Activated T-cell treated with anti-CD3 and anti-CD28 coated beads, Interleukin-2, amount 50 U/mL, for 72 hours (primary cell): ENCODE measurements around the gene TMED3. TPM values are rescaled to one million over a fixed set of nuclear protein-coding genes. Genes with fewer than 3 reads are reported as not detected.
"Not testable (repeated sequence)": the region's sequence is repeated elsewhere in the genome, so short reads cannot be mapped to it uniquely, and the experiment has no call there.

Source experiments
- ATAC-seq, 2 donors: fragments of 150-1000 bp; cut with Tn5 transposase; replicated peaks in 1 of 2; 2 replicates each; pipeline ENCODE4 v1.10.0; 2021; ENCODE audit warnings: moderate library complexity in 2 of 2, mild to moderate bottlenecking in 1 of 2
- DNase-seq, 2 donors: peaks; one replicate each; pipeline ENCODE4 v3.0.0; 2021 to 2022; ENCODE audit warnings: mixed read lengths in 1 of 2
- H3K27ac Mint-ChIP-seq: one replicate; pipeline ENCODE4 v1.8.0; 2022; ENCODE audit warnings: mild to moderate bottlenecking, moderate library complexity, mixed read lengths
- H3K27me3 Mint-ChIP-seq: one replicate; pipeline ENCODE4 v1.8.0; 2022; ENCODE audit warnings: low read depth, mixed read lengths
- H3K36me3 Mint-ChIP-seq, 2 donors: one replicate each; pipeline ENCODE4 v1.8.0; 2022; ENCODE audit warnings: mixed read lengths in 2 of 2, mild to moderate bottlenecking in 1 of 2; ENCODE audit not compliant: insufficient read depth in 2 of 2
- H3K4me1 Mint-ChIP-seq: one replicate; pipeline ENCODE4 v1.8.0; 2022; ENCODE audit warnings: low read depth, mixed read lengths
- H3K4me3 Mint-ChIP-seq, 2 donors: one replicate each; pipeline ENCODE4 v1.8.0; 2022; ENCODE audit warnings: mild to moderate bottlenecking in 2 of 2, mixed read lengths in 2 of 2, moderate library complexity in 2 of 2
- H3K9me3 Mint-ChIP-seq, 2 donors: one replicate each; pipeline ENCODE4 v1.8.0; 2022; ENCODE audit warnings: mixed read lengths in 2 of 2
- total RNA-seq, 2 donors: library from RNA; stranded (reverse); gene quantifications; one replicate each; pipeline ENCODE4 v1.2.3, GENCODE V29; 2022

The TMED3 gene
- total RNA-seq, 2 donors from 2014 or later = 42.2 to 44.8 TPM

DNA sequence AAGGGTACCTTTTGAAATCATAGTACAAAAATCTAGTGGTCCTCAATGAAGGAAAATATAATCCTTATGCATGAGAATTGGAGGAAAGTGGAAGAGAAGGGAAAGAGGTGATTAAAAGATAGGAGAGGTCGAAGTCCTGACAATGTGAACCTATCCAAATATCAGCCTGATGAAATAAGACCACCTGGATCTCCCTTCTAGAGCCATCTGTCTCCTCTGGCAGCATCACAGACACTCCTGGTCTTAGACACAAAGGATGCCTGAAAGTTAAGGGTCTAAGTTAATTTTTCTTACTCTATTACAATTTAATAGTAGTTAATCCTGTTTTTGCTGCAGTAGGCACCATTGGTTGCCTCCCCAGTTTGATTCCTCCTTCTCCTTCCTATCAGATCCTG lies 11.1 kb upstream of the TMED3 start:
- DNase-seq = no peak
- Mint-ChIP-seq H3K4me1 (no peaks in the 10 kb centered on the region), H3K4me3 (no peak overlapping the region), H3K9me3 (no peaks in the 10 kb centered on the region), H3K36me3 (no peaks in the 10 kb centered on the region), H3K27me3 (peaks cover 27% of the 10 kb centered on the region), H3K27ac (no peak overlapping the region)
- ATAC-seq = no peak

DNA sequence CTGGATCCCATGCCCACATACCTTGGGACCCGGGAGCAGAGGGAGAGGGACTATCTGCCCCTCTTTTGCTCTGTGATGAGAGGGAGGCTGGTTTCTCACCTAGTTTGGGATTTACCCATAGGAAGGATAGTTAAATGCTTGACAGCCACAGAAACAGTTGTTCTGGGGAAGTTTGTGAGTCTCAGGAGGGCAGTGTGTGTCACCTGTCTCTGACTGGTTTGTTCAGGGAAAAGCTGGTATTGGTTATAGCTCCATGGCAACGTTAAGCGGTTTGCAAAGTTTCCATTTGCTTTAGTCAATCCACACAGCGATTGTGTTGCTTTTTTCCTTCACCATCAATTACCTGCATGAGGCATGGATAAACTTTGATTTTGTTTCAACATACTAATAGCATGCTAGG lies 3.7 kb upstream of the TMED3 start:
- DNase-seq (no peak), ATAC-seq (no peak)
- H3K4me3 Mint-ChIP-seq = no peak overlapping the region
- H3K27me3 Mint-ChIP-seq = peaks cover 58% of the 10 kb centered on the region
- peaks cover 0 to 1% of the 10 kb centered on the region in 2 donors for H3K36me3 Mint-ChIP-seq
- no peaks in the 10 kb centered on the region for H3K9me3 Mint-ChIP-seq
- H3K27ac Mint-ChIP-seq = no peak overlapping the region
- peaks cover 24% of the 10 kb centered on the region for H3K4me1 Mint-ChIP-seq

DNA sequence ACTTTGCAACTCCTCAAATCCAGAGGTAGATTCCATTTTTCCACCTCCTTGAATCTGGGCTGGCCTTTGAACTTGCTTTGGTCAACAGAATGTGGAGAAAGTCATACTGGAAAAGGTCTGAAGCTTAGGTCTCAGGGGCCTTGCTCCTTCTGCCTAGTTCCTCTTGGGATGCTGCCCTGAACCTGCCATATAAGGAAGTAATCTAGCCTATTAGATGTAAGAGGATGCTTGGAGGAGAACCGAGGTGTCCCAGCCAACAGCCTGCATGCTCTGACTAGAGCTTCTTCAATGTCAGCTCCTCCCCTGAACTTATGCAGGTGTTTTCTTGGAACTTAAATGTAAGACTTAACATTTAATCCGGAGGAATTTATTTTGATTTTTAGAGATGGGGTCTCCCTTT lies 2.0 kb upstream of the TMED3 start:
- peaks cover 50% of the 10 kb centered on the region for H3K27me3 Mint-ChIP-seq

DNA sequence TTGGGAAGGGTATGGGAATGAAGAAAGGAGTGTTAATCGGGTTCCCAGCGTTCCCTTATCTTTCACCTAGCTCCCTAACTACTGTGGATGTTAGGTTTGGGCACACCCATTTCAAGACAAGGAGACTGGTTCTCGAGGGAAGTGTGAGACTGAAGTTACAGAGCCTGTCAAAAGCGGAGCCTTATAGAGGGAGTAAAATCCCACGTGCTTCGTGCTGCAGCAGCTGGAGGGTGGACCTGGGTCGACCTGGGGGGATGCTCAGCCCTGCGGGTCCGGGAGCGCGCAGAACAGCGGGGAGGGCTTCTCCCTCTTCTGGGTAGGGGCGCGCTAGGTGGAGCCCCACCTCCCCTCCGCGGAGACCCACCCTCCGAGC lies 314 bp upstream of the TMED3 start:
- Mint-ChIP-seq H3K36me3 (peaks cover 8% of the 10 kb centered on the region in 2 donors), H3K27me3 (peaks cover 34% of the 10 kb centered on the region), H3K9me3 (no peaks in the 10 kb centered on the region), H3K4me1 (peaks cover 44% of the 10 kb centered on the region), H3K27ac (no peak overlapping the region), H3K4me3 (peak overlapping the region; percentile 88 to 91)
- ATAC-seq (peak; percentile 52 to 56), DNase-seq (no peak)

More for the DNA sequence above, 2.0 kb upstream of the TMED3 start:
- Mint-ChIP-seq H3K4me1 (peaks cover 40% of the 10 kb centered on the region), H3K4me3 (no peak overlapping the region), H3K36me3 (peaks cover 3 to 4% of the 10 kb centered on the region in 2 donors), H3K27ac (no peak overlapping the region), H3K9me3 (no peaks in the 10 kb centered on the region)
- ATAC-seq (no peak), DNase-seq (no peak)

DNA sequence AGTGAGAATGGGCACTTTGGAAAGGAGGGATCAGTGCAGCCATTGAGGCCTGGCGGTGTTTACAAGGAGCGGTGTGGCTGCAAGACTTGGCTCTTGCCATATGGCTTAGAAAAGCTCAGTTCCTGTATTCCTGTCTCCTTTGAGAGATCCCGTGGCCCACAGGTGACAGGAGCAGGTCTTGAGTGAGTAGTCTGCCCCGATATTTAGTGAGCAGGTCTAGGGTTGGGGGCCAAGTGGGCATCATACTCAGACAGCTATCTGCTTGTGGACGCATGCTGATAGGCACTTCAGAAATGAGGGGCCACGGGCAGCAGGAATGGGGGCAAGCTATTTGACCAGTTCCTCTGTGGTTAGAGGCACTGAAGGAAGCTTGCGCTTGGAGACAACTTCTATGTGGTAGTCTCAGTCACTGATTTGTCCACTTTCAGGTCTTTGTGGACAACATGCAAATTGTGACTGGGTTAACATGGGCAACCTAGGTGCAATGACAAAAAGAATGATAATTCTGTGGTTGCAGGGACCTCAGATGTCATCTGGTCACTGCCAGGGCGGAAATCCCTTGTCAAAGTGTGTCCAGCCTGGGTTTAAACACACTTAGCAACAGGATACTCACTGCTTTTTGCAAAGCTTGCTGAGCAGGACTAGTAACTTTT lies 1.1 kb downstream of the TMED3 start:
- Mint-ChIP-seq H3K27me3 (peaks cover 29% of the 10 kb centered on the region), H3K36me3 (peaks cover 8 to 16% of the 10 kb centered on the region in 2 donors), H3K4me3 (peak overlapping the region; percentile 88 to 91), H3K9me3 (no peaks in the 10 kb centered on the region), H3K4me1 (peaks cover 49% of the 10 kb centered on the region), H3K27ac (peak overlapping the region; percentile 12)
- no peak for DNase-seq
- ATAC-seq = no peak

DNA sequence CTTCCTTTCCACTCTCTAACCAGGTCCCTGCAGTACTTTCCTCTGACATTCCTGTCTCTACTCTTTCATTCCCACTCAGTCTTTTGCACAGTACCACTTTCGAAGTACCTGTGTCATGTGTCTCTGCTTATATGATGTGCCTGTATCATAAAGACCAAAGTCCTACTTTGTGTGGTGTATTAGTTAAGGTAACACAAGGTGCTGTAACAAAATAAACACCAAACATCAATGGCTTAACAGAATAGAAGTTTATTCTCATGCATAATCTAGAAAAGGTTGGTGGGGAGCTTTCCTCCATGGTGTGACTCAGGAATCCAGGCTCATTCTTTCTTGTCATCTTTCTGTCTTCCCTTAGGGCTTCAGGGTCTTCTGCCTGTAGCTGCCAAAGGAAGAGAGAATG lies 3.3 kb downstream of the TMED3 start:
- no peak for DNase-seq
- H3K4me1 Mint-ChIP-seq = peaks cover 40% of the 10 kb centered on the region
- H3K36me3 Mint-ChIP-seq = peaks cover 14 to 30% of the 10 kb centered on the region in 2 donors
- no peak overlapping the region for H3K4me3 Mint-ChIP-seq
- peaks cover 12% of the 10 kb centered on the region for H3K27me3 Mint-ChIP-seq
- H3K27ac Mint-ChIP-seq = no peak overlapping the region
- H3K9me3 Mint-ChIP-seq = no peaks in the 10 kb centered on the region
- no peak for ATAC-seq

DNA sequence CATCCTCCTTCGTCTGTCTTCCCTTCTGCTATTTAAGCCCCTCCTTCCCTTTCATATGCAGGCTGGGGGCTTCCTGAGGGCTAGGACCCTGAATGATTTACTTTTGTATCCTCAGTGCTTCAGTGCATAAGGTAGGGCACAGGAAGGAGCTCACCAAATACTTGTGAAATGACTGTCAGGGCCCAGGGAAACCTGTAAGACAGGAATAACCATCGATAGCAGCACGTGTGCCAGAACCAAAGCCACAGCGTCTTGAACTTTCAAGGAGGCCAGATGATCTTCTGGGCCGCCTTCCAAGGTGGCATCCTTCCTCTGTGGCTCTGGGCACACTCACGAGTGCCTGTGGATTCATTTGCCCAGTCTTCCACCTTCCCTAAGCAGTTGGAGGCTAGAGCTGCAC lies 3.9 kb downstream of the TMED3 start:
- Mint-ChIP-seq H3K27me3 (peaks cover 6% of the 10 kb centered on the region), H3K27ac (no peak overlapping the region), H3K36me3 (peaks cover 14 to 30% of the 10 kb centered on the region in 2 donors), H3K4me3 (no peak overlapping the region), H3K9me3 (no peaks in the 10 kb centered on the region), H3K4me1 (peaks cover 40% of the 10 kb centered on the region)
- no peak for DNase-seq
- ATAC-seq = no peak

DNA sequence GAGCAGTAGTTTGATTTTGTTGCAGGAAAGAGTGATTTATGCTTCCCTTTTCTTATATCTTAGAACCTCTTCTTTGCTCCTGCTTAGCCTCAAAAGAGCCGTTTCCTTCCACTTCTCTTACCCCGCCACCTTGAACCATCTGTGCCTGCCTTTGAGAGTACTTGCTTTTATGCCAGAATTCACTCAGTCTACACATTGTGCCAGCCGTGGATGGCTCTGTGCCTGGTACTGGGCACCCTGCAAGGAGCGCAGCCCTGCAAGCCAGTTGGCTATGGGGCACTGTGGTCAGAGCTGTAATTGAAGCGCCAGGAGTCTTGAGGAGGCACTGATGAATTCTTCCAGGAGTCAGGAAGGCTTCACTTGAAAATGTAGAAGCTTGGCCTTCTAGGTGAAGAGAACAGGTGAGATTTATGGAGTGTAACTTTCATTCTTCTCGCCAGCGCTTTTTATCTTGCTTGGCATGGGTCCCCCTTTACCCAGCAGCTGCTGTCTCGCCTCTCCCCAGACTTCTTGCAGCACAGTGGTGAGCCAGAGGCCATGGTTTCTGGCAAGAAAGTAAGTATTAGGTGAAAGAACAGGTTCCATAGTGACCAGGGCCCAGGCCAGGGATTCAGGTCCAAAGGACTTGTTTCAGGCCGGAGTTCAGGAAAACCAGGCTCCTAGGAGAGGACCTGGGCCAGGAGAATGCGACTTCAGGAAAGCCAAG lies 4.9 kb downstream of the TMED3 start:
- no peak overlapping the region for H3K4me3 Mint-ChIP-seq
- no peak overlapping the region for H3K27ac Mint-ChIP-seq
- no peak for DNase-seq
- no peaks in the 10 kb centered on the region for H3K9me3 Mint-ChIP-seq
- H3K36me3 Mint-ChIP-seq = peaks cover 14 to 30% of the 10 kb centered on the region in 2 donors
- ATAC-seq = no peak
- H3K4me1 Mint-ChIP-seq = peaks cover 32% of the 10 kb centered on the region
- H3K27me3 Mint-ChIP-seq = no peaks in the 10 kb centered on the region

DNA sequence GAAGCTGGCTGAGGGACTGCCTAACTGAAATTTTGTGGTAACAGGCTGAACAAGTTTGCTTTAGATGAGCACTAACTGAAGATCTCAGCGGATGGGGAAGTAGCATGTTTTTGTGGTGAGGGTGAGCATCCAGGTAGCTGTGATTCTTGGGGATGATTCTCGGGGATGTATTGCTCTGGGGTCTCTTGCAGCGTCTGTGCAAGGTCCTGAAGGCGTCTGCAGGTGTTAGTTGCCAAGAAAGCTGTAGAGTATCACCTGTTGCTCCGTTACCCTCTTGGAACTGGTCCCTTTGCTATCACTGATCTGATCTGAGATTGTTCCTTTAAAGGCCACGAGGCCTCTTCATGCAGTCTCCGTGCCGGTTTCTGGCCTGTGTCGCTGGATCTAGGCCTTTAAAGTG lies 6.0 kb downstream of the TMED3 start:
- ATAC-seq (no peak), DNase-seq (no peak)
- Mint-ChIP-seq H3K27me3 (no peaks in the 10 kb centered on the region), H3K27ac (no peak overlapping the region), H3K9me3 (no peaks in the 10 kb centered on the region), H3K4me1 (peaks cover 28% of the 10 kb centered on the region), H3K36me3 (peaks cover 14 to 28% of the 10 kb centered on the region in 2 donors), H3K4me3 (no peak overlapping the region)

DNA sequence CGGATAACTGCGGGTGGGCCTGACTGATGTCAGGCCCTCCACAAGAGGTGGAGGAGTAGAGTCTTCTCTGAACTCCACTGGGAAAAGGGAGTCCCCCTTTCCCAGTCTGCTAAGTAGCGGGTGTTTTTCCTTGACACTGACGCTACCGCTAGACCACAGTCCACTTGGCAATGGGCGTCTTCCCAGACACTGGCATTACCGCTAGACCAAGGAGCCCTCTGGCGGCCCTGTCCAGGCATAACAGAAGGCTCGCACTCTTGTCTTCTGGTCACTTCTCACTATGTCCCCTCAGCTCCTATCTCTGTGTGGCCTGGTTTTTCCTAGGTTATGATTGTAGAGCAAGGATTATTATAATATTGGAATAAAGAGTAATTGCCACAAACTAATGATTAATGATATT lies 9.1 kb downstream of the TMED3 start:
- not testable (repeated sequence) for H3K27ac Mint-ChIP-seq, H3K9me3 Mint-ChIP-seq, DNase-seq, H3K4me3 Mint-ChIP-seq, H3K27me3 Mint-ChIP-seq, H3K4me1 Mint-ChIP-seq, ATAC-seq
- peaks cover 6 to 33% of the 10 kb centered on the region in 2 donors for H3K36me3 Mint-ChIP-seq

DNA sequence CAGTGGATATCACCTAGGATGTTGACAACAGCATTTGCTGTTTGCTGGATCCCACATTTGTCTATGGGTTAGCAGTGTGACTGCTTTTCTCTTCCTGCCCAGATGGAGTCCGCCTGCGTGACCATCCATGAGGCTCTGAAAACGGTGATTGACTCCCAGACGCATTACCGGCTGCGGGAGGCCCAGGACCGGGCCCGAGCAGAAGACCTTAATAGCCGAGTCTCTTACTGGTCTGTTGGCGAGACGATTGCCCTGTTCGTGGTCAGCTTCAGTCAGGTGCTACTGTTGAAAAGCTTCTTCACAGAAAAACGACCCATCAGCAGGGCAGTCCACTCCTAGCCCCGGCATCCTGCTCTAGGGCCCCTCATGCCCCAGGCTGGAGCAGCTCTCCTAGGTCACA lies 11.0 kb downstream of the TMED3 start:
- Mint-ChIP-seq H3K36me3 (peaks cover 9 to 30% of the 10 kb centered on the region in 2 donors), H3K4me3 (no peak overlapping the region), H3K27ac (no peak overlapping the region), H3K4me1 (no peaks in the 10 kb centered on the region), H3K27me3 (no peaks in the 10 kb centered on the region), H3K9me3 (no peaks in the 10 kb centered on the region)
- ATAC-seq = no peak
- DNase-seq = no peak

DNA sequence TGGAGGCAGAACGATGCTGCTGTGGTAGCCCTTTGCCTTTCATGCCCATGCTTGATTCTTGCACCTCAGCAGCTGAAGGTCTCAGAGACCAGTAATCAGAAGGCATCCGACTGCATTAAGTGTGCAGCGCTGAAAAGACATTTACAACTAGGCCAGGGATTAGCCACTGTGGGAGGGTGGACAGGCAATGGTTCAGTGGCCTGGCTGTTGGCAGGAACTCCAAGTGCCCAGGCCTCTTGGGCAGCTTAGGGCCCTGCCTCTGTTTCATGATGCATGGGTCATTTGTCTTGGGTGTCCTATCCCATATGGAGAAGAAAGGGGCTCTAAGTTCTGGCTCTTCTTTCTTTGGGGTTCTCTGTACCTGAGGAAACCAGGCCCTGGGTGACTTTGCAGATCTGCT lies 11.4 kb downstream of the TMED3 start:
- Mint-ChIP-seq H3K27me3 (no peaks in the 10 kb centered on the region), H3K27ac (no peak overlapping the region), H3K9me3 (no peaks in the 10 kb centered on the region), H3K4me3 (no peak overlapping the region), H3K4me1 (no peaks in the 10 kb centered on the region), H3K36me3 (peaks cover 9 to 29% of the 10 kb centered on the region in 2 donors)
- ATAC-seq (no peak), DNase-seq (no peak)

DNA sequence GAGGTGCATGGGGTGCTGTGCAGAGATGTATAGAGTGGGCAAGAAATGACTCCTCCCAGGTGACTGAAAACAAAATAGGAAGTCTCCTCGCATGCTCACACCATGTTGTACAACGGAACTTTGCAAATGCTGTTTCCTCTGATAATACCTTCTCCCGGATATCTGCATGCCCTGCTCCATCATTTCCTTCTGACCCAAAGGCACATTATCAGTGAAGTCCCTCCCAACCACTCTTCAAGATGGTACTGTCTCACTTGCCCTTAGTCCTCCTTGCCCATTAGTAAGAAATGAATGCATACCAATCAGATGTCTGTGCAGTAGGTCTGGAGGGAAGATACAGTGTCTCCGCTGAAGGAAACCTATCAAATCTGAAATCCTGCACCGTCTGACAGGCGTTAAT lies 12.0 kb downstream of the TMED3 start:
- no peaks in the 10 kb centered on the region for H3K9me3 Mint-ChIP-seq
- H3K4me1 Mint-ChIP-seq = no peaks in the 10 kb centered on the region
- DNase-seq = no peak
- H3K4me3 Mint-ChIP-seq = no peak overlapping the region
- H3K27ac Mint-ChIP-seq = no peak overlapping the region
- H3K27me3 Mint-ChIP-seq = no peaks in the 10 kb centered on the region
- ATAC-seq = no peak
- H3K36me3 Mint-ChIP-seq = peaks cover 5 to 27% of the 10 kb centered on the region in 2 donors

DNA sequence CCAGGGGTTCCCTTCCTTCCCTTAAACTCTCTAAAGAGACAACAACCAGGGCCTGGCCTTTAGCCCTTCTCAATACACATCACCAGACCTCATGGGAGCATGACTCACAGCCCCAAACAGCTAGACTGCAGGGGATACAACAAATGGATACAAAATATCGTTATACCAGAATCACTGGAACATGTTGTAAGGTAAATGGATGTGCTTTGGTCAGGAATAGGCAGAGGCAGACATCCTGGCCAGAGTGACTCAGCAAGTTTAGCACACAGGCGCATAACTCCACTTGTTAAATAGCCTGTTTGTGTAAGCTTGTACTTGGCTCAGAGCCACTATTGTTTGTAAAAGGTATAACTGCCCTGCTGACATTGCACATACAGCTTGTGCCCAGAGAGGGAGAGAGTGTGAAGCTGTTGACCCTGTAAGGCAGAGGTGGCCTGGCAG lies 18.3 kb downstream of the TMED3 start:
- Mint-ChIP-seq H3K27me3 (no peaks in the 10 kb centered on the region), H3K27ac (no peak overlapping the region), H3K36me3 (peaks cover 4 to 15% of the 10 kb centered on the region in 2 donors), H3K4me3 (no peak overlapping the region), H3K9me3 (no peaks in the 10 kb centered on the region), H3K4me1 (no peaks in the 10 kb centered on the region)
- ATAC-seq = no peak
- no peak for DNase-seq
